ENCODE measurements around the gene EPS8.

Gene EPS8

DNA sequence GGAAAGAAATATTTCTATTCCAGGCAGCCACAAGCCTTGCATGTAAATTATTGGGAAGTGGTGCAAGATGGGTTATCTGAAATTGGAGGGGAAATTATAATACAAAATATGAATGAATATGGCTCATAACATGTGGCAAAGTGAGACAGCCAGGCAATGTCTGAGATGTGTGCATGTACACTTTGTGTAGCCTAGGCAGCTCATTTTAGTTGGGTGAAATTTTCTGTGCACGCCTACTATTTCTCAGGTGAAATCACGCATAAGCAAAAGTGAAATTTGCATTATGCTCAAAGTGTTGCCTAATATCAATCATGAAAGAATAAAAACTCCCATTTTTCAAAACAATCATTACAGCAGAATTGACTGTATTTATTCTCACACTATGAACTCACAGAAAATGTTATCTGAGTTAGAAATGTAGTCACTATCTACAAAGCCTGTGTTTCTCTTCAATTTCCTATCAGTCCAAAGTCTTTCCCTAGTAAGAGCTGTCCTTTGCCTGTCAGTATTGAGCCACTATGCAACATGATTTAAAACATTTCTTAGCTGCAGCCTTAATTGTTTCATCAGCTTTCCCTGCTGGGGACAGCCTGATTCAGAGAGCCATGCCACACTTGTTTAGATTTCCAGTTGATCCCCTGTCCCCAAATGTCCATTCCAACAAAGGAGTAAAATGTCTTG lies 80.7 kb downstream of the EPS8 start:
- no peaks in the 10 kb centered on the region for H3K4me1 ChIP-seq (ENCODE audit: insufficient read depth, low read length, severe bottlenecking)
- TF ChIP-seq EZH2 (IDR thresholded peaks at IDR 0.05; ENCODE audit: borderline replicate concordance, low read length) = no peak
- TF ChIP-seq, protein P1, sequence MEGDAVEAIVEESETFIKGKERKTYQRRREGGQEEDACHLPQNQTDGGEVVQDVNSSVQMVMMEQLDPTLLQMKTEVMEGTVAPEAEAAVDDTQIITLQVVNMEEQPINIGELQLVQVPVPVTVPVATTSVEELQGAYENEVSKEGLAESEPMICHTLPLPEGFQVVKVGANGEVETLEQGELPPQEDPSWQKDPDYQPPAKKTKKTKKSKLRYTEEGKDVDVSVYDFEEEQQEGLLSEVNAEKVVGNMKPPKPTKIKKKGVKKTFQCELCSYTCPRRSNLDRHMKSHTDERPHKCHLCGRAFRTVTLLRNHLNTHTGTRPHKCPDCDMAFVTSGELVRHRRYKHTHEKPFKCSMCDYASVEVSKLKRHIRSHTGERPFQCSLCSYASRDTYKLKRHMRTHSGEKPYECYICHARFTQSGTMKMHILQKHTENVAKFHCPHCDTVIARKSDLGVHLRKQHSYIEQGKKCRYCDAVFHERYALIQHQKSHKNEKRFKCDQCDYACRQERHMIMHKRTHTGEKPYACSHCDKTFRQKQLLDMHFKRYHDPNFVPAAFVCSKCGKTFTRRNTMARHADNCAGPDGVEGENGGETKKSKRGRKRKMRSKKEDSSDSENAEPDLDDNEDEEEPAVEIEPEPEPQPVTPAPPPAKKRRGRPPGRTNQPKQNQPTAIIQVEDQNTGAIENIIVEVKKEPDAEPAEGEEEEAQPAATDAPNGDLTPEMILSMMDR (IDR thresholded peaks at IDR 0.05; ENCODE audit: low read length) = no peak
- no peak overlapping the region for H3K27ac ChIP-seq (ENCODE audit: low read depth, low read length, poor library complexity, severe bottlenecking)
- H3K79me2 ChIP-seq (ENCODE audit: insufficient read depth, low read length) = no peaks in the 10 kb centered on the region
- H4K20me1 ChIP-seq (ENCODE audit: insufficient read depth, low read length) = no peaks in the 10 kb centered on the region
- H3K9ac ChIP-seq (ENCODE audit: low read length) = no peak overlapping the region
- H3K4me3 ChIP-seq (ENCODE audit: low read depth, low read length, poor library complexity, severe bottlenecking) = no peak overlapping the region
- H3K4me2 ChIP-seq (ENCODE audit: low read length) = no peak overlapping the region
- H3K9me3 ChIP-seq (ENCODE audit: low read length) = no peaks in the 10 kb centered on the region
- H3K36me3 ChIP-seq (ENCODE audit: insufficient read depth, low read length) = no peaks in the 10 kb centered on the region
- H3F3A ChIP-seq (ENCODE audit: insufficient read depth, low read length) = no peaks in the 10 kb centered on the region
- no peaks in the 10 kb centered on the region for H3K27me3 ChIP-seq (ENCODE audit: insufficient read depth, low read length)
- no peak overlapping the region for H2AFZ ChIP-seq (ENCODE audit: low read length)
- H3K9me2 ChIP-seq (ENCODE audit: low read depth, low read length) = no peaks in the 10 kb centered on the region

DNA sequence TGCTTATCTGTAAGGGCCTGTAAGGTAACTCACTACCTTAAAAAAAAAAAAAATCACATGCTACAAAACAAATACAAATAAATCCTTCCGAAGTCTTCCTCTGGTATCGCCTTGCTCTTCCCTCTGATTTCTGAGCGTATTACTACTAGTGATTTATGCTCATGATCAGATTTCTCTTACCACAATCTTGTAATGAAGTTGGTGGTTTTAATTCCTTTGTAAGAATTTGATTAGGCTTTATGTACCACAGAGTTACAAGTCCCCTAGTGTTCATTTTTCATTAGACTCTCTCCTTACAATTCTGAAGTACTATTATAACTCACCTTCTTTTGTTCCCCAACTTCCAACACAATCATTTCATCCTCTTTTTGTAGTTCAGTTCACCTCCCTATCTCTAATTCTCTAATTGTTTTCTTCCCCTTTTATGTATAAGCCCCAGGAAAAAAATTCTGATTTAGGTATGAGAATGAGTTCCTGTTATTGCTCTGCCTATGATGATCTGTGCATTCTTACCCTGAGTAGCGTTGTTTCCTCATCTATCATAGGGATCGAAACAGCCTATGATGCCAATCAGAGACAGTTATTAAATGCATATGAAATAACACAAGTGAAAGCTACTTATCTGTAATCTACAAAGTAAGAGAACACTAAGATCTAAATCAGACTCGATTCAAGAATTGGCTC lies 81.5 kb downstream of the EPS8 start:
- TF ChIP-seq, protein P1 (IDR thresholded peaks at IDR 0.05; ENCODE audit: low read length) = no peak
- TF ChIP-seq EZH2 (IDR thresholded peaks at IDR 0.05; ENCODE audit: borderline replicate concordance, low read length) = no peak
- H3K79me2 ChIP-seq (ENCODE audit: insufficient read depth, low read length) = no peaks in the 10 kb centered on the region
- no peaks in the 10 kb centered on the region for H3K27me3 ChIP-seq (ENCODE audit: insufficient read depth, low read length)
- no peaks in the 10 kb centered on the region for H3F3A ChIP-seq (ENCODE audit: insufficient read depth, low read length)
- H4K20me1 ChIP-seq (ENCODE audit: insufficient read depth, low read length) = no peaks in the 10 kb centered on the region
- no peaks in the 10 kb centered on the region for H3K9me3 ChIP-seq (ENCODE audit: low read length)
- no peaks in the 10 kb centered on the region for H3K36me3 ChIP-seq (ENCODE audit: insufficient read depth, low read length)
- H3K4me1 ChIP-seq (ENCODE audit: insufficient read depth, low read length, severe bottlenecking) = no peaks in the 10 kb centered on the region
- H3K4me3 ChIP-seq (ENCODE audit: low read depth, low read length, poor library complexity, severe bottlenecking) = no peak overlapping the region
- H3K9me2 ChIP-seq (ENCODE audit: low read depth, low read length) = no peaks in the 10 kb centered on the region
- H3K27ac ChIP-seq (ENCODE audit: low read depth, low read length, poor library complexity, severe bottlenecking) = no peak overlapping the region
- no peak overlapping the region for H3K9ac ChIP-seq (ENCODE audit: low read length)
- H3K4me2 ChIP-seq (ENCODE audit: low read length) = no peak overlapping the region
- no peak overlapping the region for H2AFZ ChIP-seq (ENCODE audit: low read length)

DNA sequence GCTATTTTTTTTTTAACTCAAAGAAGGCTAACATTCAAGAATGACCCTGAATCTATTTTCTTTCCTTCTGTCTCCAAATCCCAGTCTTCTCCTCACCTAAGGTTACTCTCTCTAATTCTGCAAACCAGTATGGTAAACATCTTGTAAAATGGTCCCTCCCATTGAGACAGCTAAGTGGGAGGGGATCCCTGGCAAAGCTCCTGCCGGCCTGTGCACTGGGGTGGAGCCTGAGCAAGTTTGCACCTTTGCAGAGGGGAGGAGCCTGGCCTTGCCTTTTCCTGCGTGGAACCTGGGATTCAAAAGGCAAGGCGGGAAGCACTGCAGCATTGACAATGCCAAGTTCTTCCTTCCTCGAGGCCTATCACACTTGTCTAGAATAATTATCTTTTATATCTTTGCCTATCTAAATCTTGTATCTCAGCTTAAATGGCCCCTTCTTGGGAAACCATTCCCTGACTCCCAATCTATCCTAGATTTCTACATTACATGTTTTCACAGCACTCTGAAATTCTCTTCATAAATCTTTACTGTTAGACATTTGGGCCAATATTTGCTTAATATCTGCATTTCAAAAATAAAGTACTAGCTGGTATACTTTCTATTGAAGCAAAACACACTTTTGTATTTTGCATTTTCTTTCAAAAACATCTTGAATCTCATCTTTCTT lies 83.0 kb downstream of the EPS8 start:
- H4K20me1 ChIP-seq (ENCODE audit: insufficient read depth, low read length) = no peaks in the 10 kb centered on the region
- no peaks in the 10 kb centered on the region for H3K4me1 ChIP-seq (ENCODE audit: insufficient read depth, low read length, severe bottlenecking)
- H3K4me3 ChIP-seq (ENCODE audit: low read depth, low read length, poor library complexity, severe bottlenecking) = no peak overlapping the region
- no peaks in the 10 kb centered on the region for H3K9me2 ChIP-seq (ENCODE audit: low read depth, low read length)
- H3K4me2 ChIP-seq (ENCODE audit: low read length) = no peak overlapping the region
- TF ChIP-seq, protein P1 (IDR thresholded peaks at IDR 0.05; ENCODE audit: low read length) = no peak
- TF ChIP-seq EZH2 (IDR thresholded peaks at IDR 0.05; ENCODE audit: borderline replicate concordance, low read length) = no peak
- H3K9ac ChIP-seq (ENCODE audit: low read length) = no peak overlapping the region
- H3K79me2 ChIP-seq (ENCODE audit: insufficient read depth, low read length) = no peaks in the 10 kb centered on the region
- H3K9me3 ChIP-seq (ENCODE audit: low read length) = no peaks in the 10 kb centered on the region
- no peaks in the 10 kb centered on the region for H3K36me3 ChIP-seq (ENCODE audit: insufficient read depth, low read length)
- no peak overlapping the region for H3K27ac ChIP-seq (ENCODE audit: low read depth, low read length, poor library complexity, severe bottlenecking)
- no peaks in the 10 kb centered on the region for H3K27me3 ChIP-seq (ENCODE audit: insufficient read depth, low read length)
- no peaks in the 10 kb centered on the region for H3F3A ChIP-seq (ENCODE audit: insufficient read depth, low read length)
- no peak overlapping the region for H2AFZ ChIP-seq (ENCODE audit: low read length)

Data from OCI-LY1 (cell line).